ENCODE data around the gene PRMT1.

DNA sequence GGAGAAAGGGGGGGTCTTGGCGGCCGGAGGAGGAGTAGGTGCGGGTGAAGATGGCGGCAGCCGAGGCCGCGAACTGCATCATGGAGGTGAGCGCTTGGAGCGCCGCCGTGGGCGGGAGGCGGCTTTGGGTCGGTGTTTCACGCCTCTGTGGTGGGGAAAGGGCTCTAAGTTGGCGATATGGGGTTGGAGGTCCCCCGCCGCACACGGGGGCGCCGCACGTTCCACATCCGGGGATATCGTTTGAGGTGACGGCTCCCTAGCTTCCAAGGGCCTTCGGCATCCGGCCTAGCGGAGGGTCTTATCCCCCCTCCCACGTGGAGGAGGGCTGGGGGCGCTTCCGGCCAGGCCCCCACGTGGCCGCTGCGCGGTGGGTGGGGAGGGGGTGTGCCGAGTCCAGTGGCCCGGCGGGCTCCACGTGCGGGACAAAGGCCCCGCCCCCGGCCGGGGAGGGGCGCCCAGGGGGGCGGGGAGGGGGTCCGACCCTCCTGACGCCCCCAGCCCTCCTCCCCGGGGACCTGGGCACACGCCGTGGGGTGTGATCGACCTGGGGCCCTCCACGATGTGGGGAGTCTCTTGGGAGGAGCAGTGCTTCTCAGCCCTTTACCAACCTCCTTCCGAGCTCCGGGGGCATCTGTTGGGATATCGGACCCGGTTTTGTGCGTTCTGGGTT lies at the start of gene PRMT1:
- TF ChIP-seq, protein P1, sequence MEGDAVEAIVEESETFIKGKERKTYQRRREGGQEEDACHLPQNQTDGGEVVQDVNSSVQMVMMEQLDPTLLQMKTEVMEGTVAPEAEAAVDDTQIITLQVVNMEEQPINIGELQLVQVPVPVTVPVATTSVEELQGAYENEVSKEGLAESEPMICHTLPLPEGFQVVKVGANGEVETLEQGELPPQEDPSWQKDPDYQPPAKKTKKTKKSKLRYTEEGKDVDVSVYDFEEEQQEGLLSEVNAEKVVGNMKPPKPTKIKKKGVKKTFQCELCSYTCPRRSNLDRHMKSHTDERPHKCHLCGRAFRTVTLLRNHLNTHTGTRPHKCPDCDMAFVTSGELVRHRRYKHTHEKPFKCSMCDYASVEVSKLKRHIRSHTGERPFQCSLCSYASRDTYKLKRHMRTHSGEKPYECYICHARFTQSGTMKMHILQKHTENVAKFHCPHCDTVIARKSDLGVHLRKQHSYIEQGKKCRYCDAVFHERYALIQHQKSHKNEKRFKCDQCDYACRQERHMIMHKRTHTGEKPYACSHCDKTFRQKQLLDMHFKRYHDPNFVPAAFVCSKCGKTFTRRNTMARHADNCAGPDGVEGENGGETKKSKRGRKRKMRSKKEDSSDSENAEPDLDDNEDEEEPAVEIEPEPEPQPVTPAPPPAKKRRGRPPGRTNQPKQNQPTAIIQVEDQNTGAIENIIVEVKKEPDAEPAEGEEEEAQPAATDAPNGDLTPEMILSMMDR (IDR thresholded peaks at IDR 0.05), result no peak
- TF ChIP-seq SIN3A (IDR thresholded peaks at IDR 0.05; ENCODE audit: borderline replicate concordance, insufficient read depth, low read depth, low read length), result peak; percentile 65; the same call in 1 of the 2 replicates
